Measurements from ENCODE around the gene KRT37.
"Not testable (repeated sequence)": the region's sequence is repeated elsewhere in the genome, so short reads cannot be mapped to it uniquely, and the experiment has no call there.

Gene KRT37

GRCh38 chr17:41429667-41430066 is 5.3 kb upstream of the KRT37 start:
- TF ChIP-seq CTCF (IDR thresholded peaks at IDR 0.05; ENCODE audit: control insufficient read depth, insufficient read depth, low read depth, low read length, missing control alignments) = no peak

GRCh38 chr17:41428591-41429291 is 4.4 kb upstream of the KRT37 start:
- no peak for DNase-seq (ENCODE audit: low read depth)
- TF ChIP-seq CTCF (IDR thresholded peaks at IDR 0.05; ENCODE audit: control insufficient read depth, insufficient read depth, low read depth, low read length, missing control alignments) = no peak
- no peak overlapping the region for H3K4me3 ChIP-seq (ENCODE audit: control insufficient read depth, low read depth, low read length)

More at GRCh38 chr17:41429667-41430066, 5.3 kb upstream of the KRT37 start:
- H3K4me3 ChIP-seq (ENCODE audit: control insufficient read depth, low read depth, low read length) = no peak overlapping the region
- no peak for DNase-seq (ENCODE audit: low read depth)

- not testable (repeated sequence) for DNase-seq (ENCODE audit: low read depth); H3K4me3 ChIP-seq (ENCODE audit: control insufficient read depth, low read depth, low read length)
Measured at GRCh38 chr17:41422586-41422985, 1.8 kb downstream of the KRT37 start.

GRCh38 chr17:41421617-41422016 is 2.8 kb downstream of the KRT37 start:
- no peak for TF ChIP-seq CTCF (IDR thresholded peaks at IDR 0.05; ENCODE audit: control insufficient read depth, insufficient read depth, low read depth, low read length, missing control alignments)
- DNase-seq (ENCODE audit: low read depth) = no peak

GRCh38 chr17:41421116-41421515 is 3.3 kb downstream of the KRT37 start:
- H3K4me3 ChIP-seq (ENCODE audit: control insufficient read depth, low read depth, low read length) = no peak overlapping the region
- TF ChIP-seq CTCF (IDR thresholded peaks at IDR 0.05; ENCODE audit: control insufficient read depth, insufficient read depth, low read depth, low read length, missing control alignments) = no peak
- DNase-seq (ENCODE audit: low read depth) = no peak

More at GRCh38 chr17:41421617-41422016, 2.8 kb downstream of the KRT37 start:
- H3K4me3 ChIP-seq (ENCODE audit: control insufficient read depth, low read depth, low read length) = no peak overlapping the region

GRCh38 chr17:41420134-41420533 is 4.3 kb downstream of the KRT37 start:
- H3K4me3 ChIP-seq (ENCODE audit: control insufficient read depth, low read depth, low read length) = no peak overlapping the region
- DNase-seq (ENCODE audit: low read depth) = no peak
- TF ChIP-seq CTCF (IDR thresholded peaks at IDR 0.05; ENCODE audit: control insufficient read depth, insufficient read depth, low read depth, low read length, missing control alignments) = no peak

GRCh38 chr17:41419716-41420115 is 4.7 kb downstream of the KRT37 start:
- H3K4me3 ChIP-seq (ENCODE audit: control insufficient read depth, low read depth, low read length) = no peak overlapping the region
- TF ChIP-seq CTCF (IDR thresholded peaks at IDR 0.05; ENCODE audit: control insufficient read depth, insufficient read depth, low read depth, low read length, missing control alignments) = no peak
- no peak for DNase-seq (ENCODE audit: low read depth)

All from AG09309 (cell line).